IgD-negative memory B cell (primary cell): Measurements from ENCODE around the gene KIAA1217. TPM values are rescaled to one million over a fixed set of nuclear protein-coding genes. Genes with fewer than 3 reads are reported as not detected.

Experiments used
- H3K27ac Mint-ChIP-seq, 3 donors: one replicate each; pipeline ENCODE4 v1.8.0; 2020 to 2022; ENCODE audit warnings: mild to moderate bottlenecking in 3 of 3, mixed read lengths in 3 of 3, moderate library complexity in 1 of 3
- H3K27me3 Mint-ChIP-seq: one replicate; pipeline ENCODE4 v1.8.0; 2021; ENCODE audit warnings: mixed read lengths
- H3K36me3 Mint-ChIP-seq: one replicate; pipeline ENCODE4 v1.8.0; 2020; ENCODE audit warnings: mild to moderate bottlenecking, mixed read lengths
- H3K4me1 Mint-ChIP-seq, 3 donors: one replicate each; pipeline ENCODE4 v1.8.0; 2020 to 2022; ENCODE audit warnings: mixed read lengths in 3 of 3, mild to moderate bottlenecking in 1 of 3
- H3K4me3 Mint-ChIP-seq, 4 donors: one replicate each; pipeline ENCODE4 v1.8.0; 2020 to 2022; ENCODE audit warnings: mild to moderate bottlenecking in 4 of 4, mixed read lengths in 4 of 4, moderate library complexity in 3 of 4
- H3K9me3 Mint-ChIP-seq, 3 donors: one replicate each; pipeline ENCODE4 v1.8.0; 2020 to 2021; ENCODE audit warnings: mixed read lengths in 3 of 3, mild to moderate bottlenecking in 1 of 3
- polyA plus RNA-seq: library from polyadenylated mRNA; unstranded; fragments of 300-500 nt; fragmentation: Illumina TruSeq; gene quantifications from one replicate; pipeline ENCODE4 v1.2.3, GENCODE V29; 2021

The KIAA1217 gene
- polyA plus RNA-seq, 1 donor from 2014 or later, result not detected

GRCh38 chr10:24383681-24384106, 174.8 kb downstream of the KIAA1217 start:
- Mint-ChIP-seq H3K9me3 (no peaks in the 10 kb centered on the region), H3K4me1 (no peaks in the 10 kb centered on the region), H3K27ac (no peak overlapping the region), H3K36me3 (no peaks in the 10 kb centered on the region), H3K27me3 (peaks cover 4% of the 10 kb centered on the region), H3K4me3 (no peak overlapping the region)

- H3K9me3 Mint-ChIP-seq, result no peaks in the 10 kb centered on the region
- H3K36me3 Mint-ChIP-seq, result no peaks in the 10 kb centered on the region
- peaks cover 4% of the 10 kb centered on the region for H3K27me3 Mint-ChIP-seq
- no peaks in the 10 kb centered on the region for H3K4me1 Mint-ChIP-seq
- no peak overlapping the region for H3K27ac Mint-ChIP-seq
- H3K4me3 Mint-ChIP-seq, result no peak overlapping the region
These were observed 176.0 kb downstream of the KIAA1217 start for GRCh38 chr10:24384954-24385353.

GRCh38 chr10:24385776-24386175, 176.8 kb downstream of the KIAA1217 start:
- Mint-ChIP-seq H3K9me3 (no peaks in the 10 kb centered on the region), H3K27me3 (peaks cover 3% of the 10 kb centered on the region), H3K4me1 (no peaks in the 10 kb centered on the region), H3K27ac (no peak overlapping the region), H3K36me3 (no peaks in the 10 kb centered on the region), H3K4me3 (no peak overlapping the region)

GRCh38 chr10:24390146-24390700, 181.3 kb downstream of the KIAA1217 start:
- H3K4me1 Mint-ChIP-seq, result no peaks in the 10 kb centered on the region
- peaks cover 4% of the 10 kb centered on the region for H3K27me3 Mint-ChIP-seq
- no peak overlapping the region for H3K27ac Mint-ChIP-seq
- no peaks in the 10 kb centered on the region for H3K9me3 Mint-ChIP-seq
- H3K4me3 Mint-ChIP-seq, result no peak overlapping the region
- H3K36me3 Mint-ChIP-seq, result no peaks in the 10 kb centered on the region

GRCh38 chr10:24390746-24391145, 181.8 kb downstream of the KIAA1217 start:
- Mint-ChIP-seq H3K27me3 (peaks cover 5% of the 10 kb centered on the region), H3K4me3 (no peak overlapping the region), H3K27ac (no peak overlapping the region), H3K36me3 (no peaks in the 10 kb centered on the region), H3K4me1 (no peaks in the 10 kb centered on the region), H3K9me3 (no peaks in the 10 kb centered on the region)

GRCh38 chr10:24393201-24393600, 184.3 kb downstream of the KIAA1217 start:
- H3K4me3 Mint-ChIP-seq, result no peak overlapping the region
- peaks cover 0 to 6% (median 3%) of the 10 kb centered on the region in 3 donors for H3K9me3 Mint-ChIP-seq
- peaks cover 0 to 2% (median 0%) of the 10 kb centered on the region in 3 donors for H3K4me1 Mint-ChIP-seq

GRCh38 chr10:24394461-24395190, 185.7 kb downstream of the KIAA1217 start:
- Mint-ChIP-seq H3K36me3 (no peaks in the 10 kb centered on the region), H3K27me3 (peaks cover 3% of the 10 kb centered on the region), H3K27ac (no peak overlapping the region)

More at GRCh38 chr10:24393201-24393600, 184.3 kb downstream of the KIAA1217 start:
- Mint-ChIP-seq H3K36me3 (no peaks in the 10 kb centered on the region), H3K27ac (no peak overlapping the region), H3K27me3 (peaks cover 3% of the 10 kb centered on the region)

GRCh38 chr10:24396396-24396795, 187.5 kb downstream of the KIAA1217 start:
- Mint-ChIP-seq H3K4me3 (no peak overlapping the region), H3K9me3 (peaks cover 0 to 6% (median 3%) of the 10 kb centered on the region in 3 donors), H3K27ac (no peak overlapping the region), H3K27me3 (peaks cover 4% of the 10 kb centered on the region), H3K36me3 (no peaks in the 10 kb centered on the region), H3K4me1 (peaks cover 0 to 2% (median 0%) of the 10 kb centered on the region in 3 donors)

More at GRCh38 chr10:24394461-24395190, 185.7 kb downstream of the KIAA1217 start:
- Mint-ChIP-seq H3K9me3 (peaks cover 0 to 6% (median 3%) of the 10 kb centered on the region in 3 donors), H3K4me1 (peaks cover 0 to 2% (median 0%) of the 10 kb centered on the region in 3 donors), H3K4me3 (no peak overlapping the region)

GRCh38 chr10:24397662-24398061, 188.7 kb downstream of the KIAA1217 start:
- H3K9me3 Mint-ChIP-seq, result peaks cover 0 to 6% (median 3%) of the 10 kb centered on the region in 3 donors
- peaks cover 0 to 2% (median 0%) of the 10 kb centered on the region in 3 donors for H3K4me1 Mint-ChIP-seq
- H3K36me3 Mint-ChIP-seq, result no peaks in the 10 kb centered on the region
- no peak overlapping the region for H3K27ac Mint-ChIP-seq
- peaks cover 8% of the 10 kb centered on the region for H3K27me3 Mint-ChIP-seq
- H3K4me3 Mint-ChIP-seq, result no peak overlapping the region

GRCh38 chr10:24404567-24404966, 195.6 kb downstream of the KIAA1217 start:
- no peaks in the 10 kb centered on the region for H3K36me3 Mint-ChIP-seq

GRCh38 chr10:24405635-24406034, 196.7 kb downstream of the KIAA1217 start:
- Mint-ChIP-seq H3K36me3 (no peaks in the 10 kb centered on the region), H3K27ac (no peak overlapping the region), H3K4me1 (no peaks in the 10 kb centered on the region), H3K4me3 (no peak overlapping the region), H3K9me3 (peaks cover 0 to 6% (median 3%) of the 10 kb centered on the region in 3 donors), H3K27me3 (peaks cover 5% of the 10 kb centered on the region)

More at GRCh38 chr10:24404567-24404966, 195.6 kb downstream of the KIAA1217 start:
- Mint-ChIP-seq H3K4me3 (no peak overlapping the region), H3K27ac (no peak overlapping the region), H3K27me3 (peaks cover 5% of the 10 kb centered on the region), H3K4me1 (no peaks in the 10 kb centered on the region), H3K9me3 (peaks cover 0 to 6% (median 3%) of the 10 kb centered on the region in 3 donors)

GRCh38 chr10:24406809-24407483, 198.0 kb downstream of the KIAA1217 start:
- Mint-ChIP-seq H3K27me3 (peaks cover 2% of the 10 kb centered on the region), H3K36me3 (no peaks in the 10 kb centered on the region), H3K4me3 (no peak overlapping the region), H3K9me3 (peaks cover 0 to 6% (median 3%) of the 10 kb centered on the region in 3 donors), H3K4me1 (no peaks in the 10 kb centered on the region), H3K27ac (no peak overlapping the region)

- Mint-ChIP-seq H3K9me3 (peaks cover 0 to 6% (median 3%) of the 10 kb centered on the region in 3 donors), H3K27me3 (no peaks in the 10 kb centered on the region), H3K4me3 (no peak overlapping the region), H3K27ac (no peak overlapping the region), H3K36me3 (no peaks in the 10 kb centered on the region), H3K4me1 (no peaks in the 10 kb centered on the region)
These were observed 199.0 kb downstream of the KIAA1217 start for GRCh38 chr10:24407928-24408327.

- Mint-ChIP-seq H3K27ac (peak overlapping the region in 1 of 3 donors; percentile 4), H3K36me3 (no peaks in the 10 kb centered on the region), H3K4me1 (no peaks in the 10 kb centered on the region), H3K4me3 (peak overlapping the region in 1 of 4 donors; percentile 3), H3K27me3 (no peaks in the 10 kb centered on the region), H3K9me3 (peaks cover 0 to 6% (median 3%) of the 10 kb centered on the region in 3 donors)
These were observed 199.4 kb downstream of the KIAA1217 start for GRCh38 chr10:24408365-24408764.

GRCh38 chr10:24414597-24414996, 205.7 kb downstream of the KIAA1217 start:
- peaks cover 0 to 3% (median 0%) of the 10 kb centered on the region in 3 donors for H3K9me3 Mint-ChIP-seq
- peaks cover 3% of the 10 kb centered on the region for H3K27me3 Mint-ChIP-seq
- no peak overlapping the region for H3K4me3 Mint-ChIP-seq
- H3K27ac Mint-ChIP-seq, result no peak overlapping the region
- H3K36me3 Mint-ChIP-seq, result no peaks in the 10 kb centered on the region
- H3K4me1 Mint-ChIP-seq, result no peaks in the 10 kb centered on the region
